Neuronal stem cell (in vitro differentiated cells): ENCODE data around the gene LAS1L.

ENCODE experiments used
- DNase-seq: peaks from one replicate; pipeline ENCODE4 v3.0.0-alpha.2; 2013; ENCODE audit warnings: low spot score
- H2AFZ ChIP-seq: one replicate; pipeline ENCODE4 v1.6.1; 2013; ENCODE audit warnings: mild to moderate bottlenecking, low read length, inconsistent platforms
- H2AK5ac ChIP-seq: 2 replicates; pipeline ENCODE4 v1.6.1; 2013; ENCODE audit warnings: low read depth, mild to moderate bottlenecking, inconsistent platforms, low read length, moderate library complexity, mixed read lengths
- H2BK120ac ChIP-seq: 2 replicates; pipeline ENCODE4 v1.6.1; 2013; ENCODE audit warnings: low read depth, mild to moderate bottlenecking, inconsistent platforms, low read length, moderate library complexity, mixed read lengths
- H2BK12ac ChIP-seq: one replicate; pipeline ENCODE4 v1.6.1; 2013; ENCODE audit warnings: low read length, inconsistent platforms
- H2BK15ac ChIP-seq: 2 replicates; pipeline ENCODE4 v1.6.1; 2013; ENCODE audit warnings: mild to moderate bottlenecking, low read length, inconsistent platforms, mixed read lengths
- H2BK5ac ChIP-seq: one replicate; pipeline ENCODE4 v1.6.1; 2013; ENCODE audit warnings: inconsistent platforms, mild to moderate bottlenecking, low read length, moderate library complexity
- H3K14ac ChIP-seq: one replicate; pipeline ENCODE4 v1.6.1; 2013; ENCODE audit warnings: low read length, inconsistent platforms
- H3K18ac ChIP-seq: 2 replicates; pipeline ENCODE4 v1.6.1; 2013; ENCODE audit warnings: low read length, inconsistent platforms
- H3K23ac ChIP-seq: 2 replicates; pipeline ENCODE4 v1.6.1; 2013; ENCODE audit warnings: low read depth, mild to moderate bottlenecking, mixed read lengths, low read length, inconsistent platforms; ENCODE audit not compliant: poor library complexity
- H3K27ac ChIP-seq: replicated peaks from 3 replicates; pipeline ENCODE4 v1.5.1; 2013; ENCODE audit warnings: low read length, inconsistent platforms
- H3K27me3 ChIP-seq, 3 experiments: 2 replicates each; pipeline ENCODE4 v1.6.1; 2013; ENCODE audit warnings: low read length in 3 of 3, mild to moderate bottlenecking in 2 of 3, inconsistent platforms in 1 of 3, low read depth in 1 of 3, mixed read lengths in 1 of 3, moderate library complexity in 1 of 3; ENCODE audit not compliant: control insufficient read depth in 3 of 3, insufficient read depth in 3 of 3
- H3K36me3 ChIP-seq, 2 donors: replicated peaks in 1 of 2; 2 replicates each; pipeline ENCODE4 v1.6.1; 2013; ENCODE audit warnings: low read length in 2 of 2; ENCODE audit not compliant: control insufficient read depth in 2 of 2, insufficient read depth in 2 of 2
- H3K4ac ChIP-seq: 2 replicates; pipeline ENCODE4 v1.6.1; 2013; ENCODE audit warnings: inconsistent platforms, mild to moderate bottlenecking, low read length, moderate library complexity
- H3K4me1 ChIP-seq, 2 donors: 1 replicate in 1 of 2; 2 replicates in 1 of 2; pipeline ENCODE4 v1.6.1; 2013; ENCODE audit warnings: low read length in 2 of 2, low read depth in 1 of 2; ENCODE audit not compliant: control insufficient read depth in 2 of 2, insufficient read depth in 1 of 2
- H3K4me2 ChIP-seq: one replicate; pipeline ENCODE4 v1.6.1; 2013; ENCODE audit warnings: mild to moderate bottlenecking, low read length, inconsistent platforms; ENCODE audit not compliant: insufficient read depth, poor library complexity, severe bottlenecking
- H3K4me3 ChIP-seq, 2 donors: 2 replicates each; pipeline ENCODE4 v1.5.1; 2013; ENCODE audit warnings: low read length in 2 of 2, mild to moderate bottlenecking in 2 of 2, inconsistent platforms in 1 of 2, moderate library complexity in 1 of 2
- H3K79me1 ChIP-seq: one replicate; pipeline ENCODE4 v1.6.1; 2013; ENCODE audit warnings: low read depth, mild to moderate bottlenecking, inconsistent platforms, low read length, moderate library complexity
- H3K9ac ChIP-seq: one replicate; pipeline ENCODE4 v1.6.1; 2013; ENCODE audit warnings: mild to moderate bottlenecking, low read depth, low read length, inconsistent platforms; ENCODE audit not compliant: poor library complexity
- H3K9me3 ChIP-seq, 2 donors: replicated peaks in 1 of 2; 2 replicates each; pipeline versions ENCODE3 to v1.6.1; 2013; ENCODE audit warnings: low read length in 2 of 2, mild to moderate bottlenecking in 2 of 2, inconsistent platforms in 1 of 2, low read depth in 1 of 2, mixed read lengths in 1 of 2, moderate library complexity in 1 of 2; ENCODE audit not compliant: control insufficient read depth in 2 of 2, insufficient read depth in 1 of 2
- H4K8ac ChIP-seq: one replicate; pipeline ENCODE4 v1.6.1; 2013; ENCODE audit warnings: low read depth, mild to moderate bottlenecking, inconsistent platforms, low read length, moderate library complexity
- H4K91ac ChIP-seq: one replicate; pipeline ENCODE4 v1.6.1; 2013; ENCODE audit warnings: low read length, low read depth, mild to moderate bottlenecking, inconsistent platforms; ENCODE audit not compliant: poor library complexity
- WGBS, 2 donors: extraction: QIAGEN DNeasy Blood & Tissue Kit; methylation state at CpG; one replicate each; pipeline ENCODE4 v1.1.7; 2013; ENCODE audit warnings: missing lambda C conversion rate in 2 of 2, mixed read lengths in 1 of 2; ENCODE audit not compliant: insufficient read length in 2 of 2, insufficient replicate concordance in 1 of 2; ENCODE audit errors: extremely low coverage in 2 of 2; 5-methylcytosine and 5-hydroxymethylcytosine counted together

The LAS1L gene

DNA sequence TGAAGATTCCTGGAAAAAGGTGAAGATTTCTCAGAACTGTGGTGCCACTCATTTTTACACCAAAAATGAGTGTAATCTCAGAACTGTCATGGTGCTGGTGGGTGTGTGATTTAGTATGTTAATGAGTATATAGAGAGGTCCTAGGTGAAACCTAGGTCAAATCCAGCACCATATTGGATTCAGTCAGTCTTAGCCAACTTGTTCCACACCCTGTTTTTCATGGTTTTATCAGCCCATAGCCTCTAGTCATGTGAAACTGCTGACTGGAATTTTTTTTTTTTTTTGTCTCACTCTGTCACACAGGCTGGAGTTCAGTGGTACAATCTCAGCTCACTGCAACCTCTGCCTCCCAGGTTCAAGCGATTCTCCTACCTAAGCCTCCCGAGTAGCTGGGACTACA, 58.0 kb downstream of the LAS1L start:
- Histone ChIP-seq H2BK15ac (no peak overlapping the region), H3K4me1 (no peaks in the 10 kb centered on the region), H3K27ac (no peak overlapping the region), H4K8ac (no peak overlapping the region), H3K14ac (no peak overlapping the region), H3K4me2 (no peak overlapping the region), H2AK5ac (no peak overlapping the region), H3K79me1 (no peaks in the 10 kb centered on the region), H3K4ac (no peak overlapping the region), H3K36me3 (no peaks in the 10 kb centered on the region), H3K18ac (no peak overlapping the region), H3K4me3 (no peak overlapping the region), H2BK120ac (no peak overlapping the region), H2BK5ac (no peak overlapping the region), H3K9me3 (no peaks in the 10 kb centered on the region), H2BK12ac (no peak overlapping the region), H4K91ac (no peak overlapping the region), H3K9ac (no peak overlapping the region), H3K27me3 (no peaks in the 10 kb centered on the region), H2AFZ (no peak overlapping the region), H3K23ac (no peak overlapping the region)
- no peak for DNase-seq
- WGBS, 2 donors: no CpG with 5 or more reads among the region's 2 CpGs

GRCh38 chrX:65463550-65463949, 71.0 kb downstream of the LAS1L start:
- peak overlapping the region; percentile 94 for H3K27ac ChIP-seq

More at GRCh38 chrX:65463550-65463949, 71.0 kb downstream of the LAS1L start:
- Histone ChIP-seq H3K79me1 (no peaks in the 10 kb centered on the region), H3K4ac (no peak overlapping the region), H2BK12ac (no peak overlapping the region), H3K4me1 (no peaks in the 10 kb centered on the region), H3K4me3 (no peak overlapping the region), H3K36me3 (no peaks in the 10 kb centered on the region), H2BK120ac (no peak overlapping the region), H3K4me2 (no peak overlapping the region), H3K9me3 (peaks cover 0 to 4% of the 10 kb centered on the region in 2 donors), H3K23ac (no peak overlapping the region), H3K18ac (no peak overlapping the region), H2BK15ac (no peak overlapping the region), H2AFZ (peak overlapping the region; percentile 41), H4K8ac (no peak overlapping the region), H2BK5ac (no peak overlapping the region), H2AK5ac (no peak overlapping the region), H3K9ac (no peak overlapping the region), H3K27me3 (no peaks in the 10 kb centered on the region), H4K91ac (no peak overlapping the region), H3K14ac (no peak overlapping the region)
- no CpG with 5 or more reads among the region's 4 CpGs for WGBS, 2 donors
- DNase-seq: peak; percentile 64
